Muscle of leg (tissue), 11 donors: ENCODE results near the gene FAM83G. TPM values are rescaled to one million over a fixed set of nuclear protein-coding genes. Genes with fewer than 3 reads are reported as not detected.

Experiments used
- DNase-seq: peaks from one replicate; pipeline ENCODE4 v3.0.0; 2013
- H3K27ac ChIP-seq: one replicate; pipeline ENCODE4 v1.5.1; 2013; ENCODE audit warnings: mild to moderate bottlenecking, low read length, control low read depth
- H3K27me3 ChIP-seq: one replicate; pipeline ENCODE4 v1.6.1; 2013; ENCODE audit warnings: low read length; ENCODE audit not compliant: control insufficient read depth, insufficient read depth
- H3K36me3 ChIP-seq: one replicate; pipeline ENCODE4 v1.6.1; 2013; ENCODE audit warnings: low read length; ENCODE audit not compliant: control insufficient read depth, insufficient read depth
- H3K4me1 ChIP-seq: one replicate; pipeline ENCODE4 v1.6.1; 2013; ENCODE audit warnings: low read length; ENCODE audit not compliant: control insufficient read depth, insufficient read depth
- H3K4me3 ChIP-seq: one replicate; pipeline ENCODE4 v1.5.1; 2013; ENCODE audit warnings: low read length, control low read depth
- H3K9me3 ChIP-seq: replicated peaks from 2 replicates; pipeline ENCODE4 v1.6.1; 2013; ENCODE audit warnings: low read depth, low read length; ENCODE audit not compliant: control insufficient read depth
- WGBS: methylation state at CpG from one replicate; pipeline ENCODE4 v1.1.5; 2013; ENCODE audit warnings: missing lambda C conversion rate; ENCODE audit not compliant: insufficient coverage; 5-methylcytosine and 5-hydroxymethylcytosine counted together
- polyA plus RNA-seq, 8 donors: library from polyadenylated mRNA; unstranded; fragments of 120-200 nt; gene quantifications; one replicate each; pipeline versions ENCODE4 v1.2.1 to v1.2.3, GENCODE V29; 2013; ENCODE audit warnings: inconsistent platforms in 1 of 8, low replicate concordance in 1 of 8; ENCODE audit not compliant: insufficient read length in 8 of 8, insufficient read depth in 1 of 8
- total RNA-seq: library from RNA; stranded (reverse); fragments of 120-200 nt; gene quantifications from one replicate; pipeline ENCODE4 v1.2.4, GENCODE V29; 2013

FAM83G gene
- total and polyA plus RNA-seq, 9 donors, result 0.11 to 1.4 (median 0.26) TPM

GRCh38 chr17:19010729-19011505 lies 6.4 kb upstream of the FAM83G start:
- DNase-seq, result no peak
- 55% methylated on average over 9 of the region's 11 CpGs for WGBS
- no peaks in the 10 kb centered on the region for H3K4me1 ChIP-seq
- no peak overlapping the region for H3K4me3 ChIP-seq
- no peak overlapping the region for H3K27ac ChIP-seq
- peaks cover under 1% of the 10 kb centered on the region for H3K27me3 ChIP-seq
- H3K9me3 ChIP-seq, result peaks cover 6% of the 10 kb centered on the region
- H3K36me3 ChIP-seq, result no peaks in the 10 kb centered on the region

GRCh38 chr17:19009970-19010369 lies 5.4 kb upstream of the FAM83G start:
- H3K36me3 ChIP-seq, result no peaks in the 10 kb centered on the region
- no peak for DNase-seq
- peaks cover 10% of the 10 kb centered on the region for H3K27me3 ChIP-seq
- H3K4me1 ChIP-seq, result peaks cover under 1% of the 10 kb centered on the region
- no peak overlapping the region for H3K4me3 ChIP-seq
- H3K9me3 ChIP-seq, result peaks cover 6% of the 10 kb centered on the region
- H3K27ac ChIP-seq, result no peak overlapping the region
- WGBS, result 67% methylated on average over 12 of the region's 12 CpGs

GRCh38 chr17:19006698-19007097 lies 2.1 kb upstream of the FAM83G start:
- Histone ChIP-seq H3K9me3 (peaks cover 6% of the 10 kb centered on the region), H3K4me1 (peaks cover 9% of the 10 kb centered on the region), H3K27ac (no peak overlapping the region), H3K36me3 (no peaks in the 10 kb centered on the region), H3K27me3 (peaks cover 33% of the 10 kb centered on the region), H3K4me3 (no peak overlapping the region)
- no peak for DNase-seq

GRCh38 chr17:19005789-19006430 lies 1.3 kb upstream of the FAM83G start:
- WGBS, result no CpG with 5 or more reads among the region's 4 CpGs
- no peak for DNase-seq
- peaks cover 13% of the 10 kb centered on the region for H3K4me1 ChIP-seq
- H3K9me3 ChIP-seq, result peaks cover 6% of the 10 kb centered on the region
- peaks cover 33% of the 10 kb centered on the region for H3K27me3 ChIP-seq
- H3K27ac ChIP-seq, result no peak overlapping the region
- no peak overlapping the region for H3K4me3 ChIP-seq
- H3K36me3 ChIP-seq, result no peaks in the 10 kb centered on the region

- no peaks in the 10 kb centered on the region for H3K36me3 ChIP-seq
- 63% methylated on average over 8 of the region's 13 CpGs for WGBS
- peaks cover 6% of the 10 kb centered on the region for H3K9me3 ChIP-seq
- DNase-seq, result no peak
- no peak overlapping the region for H3K27ac ChIP-seq
- H3K4me1 ChIP-seq, result peaks cover 18% of the 10 kb centered on the region
- no peak overlapping the region for H3K4me3 ChIP-seq
- peaks cover 33% of the 10 kb centered on the region for H3K27me3 ChIP-seq
Observed at GRCh38 chr17:19005137-19005773, 691 bp upstream of the FAM83G start.

GRCh38 chr17:19003543-19004420 lies 782 bp downstream of the FAM83G start:
- Histone ChIP-seq H3K9me3 (peaks cover 6% of the 10 kb centered on the region), H3K4me1 (peaks cover 18% of the 10 kb centered on the region), H3K27ac (no peak overlapping the region), H3K4me3 (peak overlapping the region; percentile 41), H3K36me3 (no peaks in the 10 kb centered on the region), H3K27me3 (peaks cover 33% of the 10 kb centered on the region)
- 11% methylated on average over 53 of the region's 73 CpGs for WGBS
- peak; percentile 30 for DNase-seq

GRCh38 chr17:19002805-19003542 lies 1.6 kb downstream of the FAM83G start:
- peaks cover 33% of the 10 kb centered on the region for H3K27me3 ChIP-seq
- H3K36me3 ChIP-seq, result no peaks in the 10 kb centered on the region
- no peak for DNase-seq
- peaks cover 18% of the 10 kb centered on the region for H3K4me1 ChIP-seq
- no peak overlapping the region for H3K27ac ChIP-seq
- WGBS, result 58% methylated on average over 7 of the region's 11 CpGs
- no peak overlapping the region for H3K4me3 ChIP-seq
- H3K9me3 ChIP-seq, result peaks cover 6% of the 10 kb centered on the region

- Histone ChIP-seq H3K36me3 (no peaks in the 10 kb centered on the region), H3K4me1 (peaks cover 18% of the 10 kb centered on the region), H3K9me3 (peaks cover 6% of the 10 kb centered on the region), H3K27me3 (peaks cover 33% of the 10 kb centered on the region), H3K27ac (no peak overlapping the region), H3K4me3 (no peak overlapping the region)
- WGBS, result 62% methylated on average over 3 of the region's 7 CpGs
- no peak for DNase-seq
Observed at GRCh38 chr17:19001907-19002590, 2.5 kb downstream of the FAM83G start.
